Upper lobe of left lung (tissue), 4 donors: ENCODE results near the gene BHLHA9.

Experiments used
- EP300 ChIP-seq, 4 donors: sonication (generic); formaldehyde crosslinking; IDR thresholded peaks; one replicate each; pipeline ENCODE4 v1.5.1; 2017; ENCODE audit warnings: antibody characterized with exemption in 4 of 4, control low read depth in 2 of 4
- POLR2A ChIP-seq, 4 donors: fragments of 450-650 bp; IDR thresholded peaks; one replicate each; pipeline ENCODE4 v1.5.1; 2016 to 2017; ENCODE audit warnings: antibody characterized with exemption in 4 of 4, mild to moderate bottlenecking in 2 of 4
- POLR2AphosphoS5 ChIP-seq, 2 donors: sonication (generic); formaldehyde crosslinking; IDR thresholded peaks; one replicate each; pipeline ENCODE4 v1.5.1; 2017; ENCODE audit warnings: antibody characterized with exemption in 2 of 2
- TF ChIP-seq, protein P1 (sequence below), 6 experiments: fragments of 450-650 bp in 4 of 6; fragments of 200-600 bp in 2 of 6; sonication (generic) in 2 of 6; IDR thresholded peaks; one replicate each; pipeline ENCODE4 v1.5.1; 2016 to 2019; ENCODE audit warnings: antibody characterized with exemption in 6 of 6

DNA sequence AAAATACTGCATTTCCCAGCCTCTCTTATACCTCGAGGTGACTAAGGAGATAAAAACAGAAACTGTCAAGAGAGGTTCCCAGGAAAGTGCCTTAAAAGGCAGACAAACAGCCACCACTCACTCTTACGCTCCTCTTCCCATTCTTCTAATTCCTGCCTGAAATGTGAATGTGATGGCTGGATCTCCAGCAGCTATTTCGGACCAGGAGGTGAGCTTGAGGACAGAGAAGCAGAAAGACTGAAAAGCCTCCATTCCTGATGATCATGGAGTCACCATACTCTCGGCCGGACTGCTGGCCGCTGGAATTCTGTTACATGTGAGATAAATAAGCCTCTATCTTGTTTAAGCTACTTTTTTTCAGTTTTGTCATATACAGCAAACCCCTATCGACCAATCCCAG lies 49.0 kb upstream of the BHLHA9 start:
- TF ChIP-seq, protein P1, sequence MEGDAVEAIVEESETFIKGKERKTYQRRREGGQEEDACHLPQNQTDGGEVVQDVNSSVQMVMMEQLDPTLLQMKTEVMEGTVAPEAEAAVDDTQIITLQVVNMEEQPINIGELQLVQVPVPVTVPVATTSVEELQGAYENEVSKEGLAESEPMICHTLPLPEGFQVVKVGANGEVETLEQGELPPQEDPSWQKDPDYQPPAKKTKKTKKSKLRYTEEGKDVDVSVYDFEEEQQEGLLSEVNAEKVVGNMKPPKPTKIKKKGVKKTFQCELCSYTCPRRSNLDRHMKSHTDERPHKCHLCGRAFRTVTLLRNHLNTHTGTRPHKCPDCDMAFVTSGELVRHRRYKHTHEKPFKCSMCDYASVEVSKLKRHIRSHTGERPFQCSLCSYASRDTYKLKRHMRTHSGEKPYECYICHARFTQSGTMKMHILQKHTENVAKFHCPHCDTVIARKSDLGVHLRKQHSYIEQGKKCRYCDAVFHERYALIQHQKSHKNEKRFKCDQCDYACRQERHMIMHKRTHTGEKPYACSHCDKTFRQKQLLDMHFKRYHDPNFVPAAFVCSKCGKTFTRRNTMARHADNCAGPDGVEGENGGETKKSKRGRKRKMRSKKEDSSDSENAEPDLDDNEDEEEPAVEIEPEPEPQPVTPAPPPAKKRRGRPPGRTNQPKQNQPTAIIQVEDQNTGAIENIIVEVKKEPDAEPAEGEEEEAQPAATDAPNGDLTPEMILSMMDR (IDR thresholded peaks at IDR 0.05), result no peak
- TF ChIP-seq EP300 (IDR thresholded peaks at IDR 0.05) (no peak), POLR2AphosphoS5 (IDR thresholded peaks at IDR 0.05) (no peak), POLR2A (IDR thresholded peaks at IDR 0.05) (no peak)
